ENCODE measurements around the gene DES.
"Not testable (repeated sequence)": the region's sequence is repeated elsewhere in the genome, so short reads cannot be mapped to it uniquely, and the experiment has no call there.

DNA sequence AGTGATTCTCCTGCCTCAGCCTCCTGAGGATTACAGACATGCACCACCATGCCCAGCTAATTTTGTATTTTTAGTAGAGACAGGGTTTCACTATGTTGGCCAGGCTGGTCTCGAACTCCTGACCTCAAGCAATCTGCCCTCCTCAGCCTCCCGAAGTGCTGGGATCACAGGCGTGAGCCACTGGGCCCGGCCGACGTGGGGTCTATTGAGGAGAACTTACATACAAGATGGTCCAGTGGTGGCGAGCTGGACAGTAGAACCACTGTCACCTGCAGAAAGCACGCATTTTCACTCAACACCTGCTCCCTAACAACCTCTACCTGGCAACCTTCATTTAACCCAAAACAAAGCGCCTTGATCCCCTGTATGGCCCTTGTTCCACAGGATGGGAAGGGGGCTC, 23.1 kb upstream of the DES start:
- TF ChIP-seq POLR2A (IDR thresholded peaks at IDR 0.05; ENCODE audit: insufficient read depth in 1 of 2, low read depth in 2 of 2, low read length in 2 of 2); CTCF (CRISPR knock-in tag; IDR thresholded peaks at IDR 0.05); SMC3 (IDR thresholded peaks at IDR 0.05; ENCODE audit: low read length); ZNF678 (CRISPR knock-in tag; IDR thresholded peaks at IDR 0.05); SUZ12 (IDR thresholded peaks at IDR 0.05; ENCODE audit: low read depth, low read length): not testable (repeated sequence)
- TF ChIP-seq, protein P1, sequence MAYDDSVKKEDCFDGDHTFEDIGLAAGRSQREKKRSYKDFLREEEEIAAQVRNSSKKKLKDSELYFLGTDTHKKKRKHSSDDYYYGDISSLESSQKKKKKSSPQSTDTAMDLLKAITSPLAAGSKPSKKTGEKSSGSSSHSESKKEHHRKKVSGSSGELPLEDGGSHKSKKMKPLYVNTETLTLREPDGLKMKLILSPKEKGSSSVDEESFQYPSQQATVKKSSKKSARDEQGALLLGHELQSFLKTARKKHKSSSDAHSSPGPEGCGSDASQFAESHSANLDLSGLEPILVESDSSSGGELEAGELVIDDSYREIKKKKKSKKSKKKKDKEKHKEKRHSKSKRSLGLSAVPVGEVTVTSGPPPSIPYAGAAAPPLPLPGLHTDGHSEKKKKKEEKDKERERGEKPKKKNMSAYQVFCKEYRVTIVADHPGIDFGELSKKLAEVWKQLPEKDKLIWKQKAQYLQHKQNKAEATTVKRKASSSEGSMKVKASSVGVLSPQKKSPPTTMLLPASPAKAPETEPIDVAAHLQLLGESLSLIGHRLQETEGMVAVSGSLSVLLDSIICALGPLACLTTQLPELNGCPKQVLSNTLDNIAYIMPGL (CRISPR knock-in tag; IDR thresholded peaks at IDR 0.05; ENCODE audit: borderline replicate concordance in 1 of 2, low read depth in 1 of 2) = not testable (repeated sequence)

Data from HepG2 (cell line).